Measurements from ENCODE around the gene NCAM1. TPM values are rescaled to one million over a fixed set of nuclear protein-coding genes. Genes with fewer than 3 reads are reported as not detected.

NCAM1 gene
- total RNA-seq, 1 experiment from 2014 or later, result not detected

DNA sequence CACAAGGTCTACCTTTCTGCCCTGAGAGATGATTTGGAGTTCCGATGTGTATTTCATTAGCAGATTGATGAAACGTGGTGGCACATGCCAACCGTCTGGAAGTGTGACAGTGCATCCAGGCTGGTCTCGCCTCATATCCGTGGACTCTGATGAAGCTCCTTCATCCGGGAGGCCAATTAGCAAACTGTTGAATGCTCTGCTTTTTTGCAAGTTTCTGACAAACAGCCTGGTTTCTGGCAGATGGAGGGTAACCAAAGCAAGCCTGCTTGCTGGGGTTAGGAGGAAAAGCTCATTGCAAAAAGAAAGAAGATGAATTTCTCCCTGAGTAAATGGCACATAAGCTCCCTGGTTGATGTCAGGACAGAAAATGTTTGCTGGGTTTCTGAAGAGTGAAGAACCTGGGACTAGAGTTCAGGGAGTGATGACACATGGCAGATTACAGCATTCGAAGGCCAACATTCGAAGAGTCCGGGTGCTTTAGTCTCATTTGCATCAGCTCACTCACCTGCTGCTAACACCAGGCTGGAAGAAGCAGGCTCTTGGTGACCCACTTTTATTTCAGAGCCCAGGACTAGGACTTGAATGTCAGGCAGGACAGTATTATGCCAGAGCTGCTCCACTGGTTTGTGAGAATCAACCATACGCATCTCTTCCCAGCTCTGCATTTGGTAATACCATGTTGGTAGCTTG, 217.3 kb downstream of the NCAM1 start:
- CTCF ChIA-PET, result no interaction called here
- ATAC-seq (no peak), DNase-seq (no peak)
- no peaks in the 10 kb centered on the region for H3K36me3 ChIP-seq (ENCODE audit: low read depth, low read length)
- no peak overlapping the region for H3K27ac ChIP-seq (ENCODE audit: low read length)
- H3K4me1 ChIP-seq (ENCODE audit: insufficient read depth, low read length), result no peaks in the 10 kb centered on the region
- H3K9me2 ChIP-seq (replicated peaks; ENCODE audit: low read length), result no peaks in the 10 kb centered on the region
- intact Hi-C loops (cut with micrococcal nuclease), result no loop called here
- no peak overlapping the region for H3K4me3 ChIP-seq (ENCODE audit: low read length)
- H3K27me3 ChIP-seq (ENCODE audit: low read length), result peaks cover 50% of the 10 kb centered on the region
- no peak overlapping the region for H3K9ac ChIP-seq (ENCODE audit: low read length)
- H4K20me1 ChIP-seq (ENCODE audit: low read length), result no peaks in the 10 kb centered on the region
- no peaks in the 10 kb centered on the region for H3K79me2 ChIP-seq (ENCODE audit: low read length)
- H2AFZ ChIP-seq (ENCODE audit: low read length), result no peak overlapping the region
- H3K4me2 ChIP-seq (ENCODE audit: low read length), result no peak overlapping the region
- H3K9me3 ChIP-seq (ENCODE audit: low read length), result no peaks in the 10 kb centered on the region
- no peak for TF ChIP-seq EZH2phosphoT487 (IDR thresholded peaks at IDR 0.05; ENCODE audit: borderline replicate concordance, low read length)
- no peak for TF ChIP-seq EZH2 (IDR thresholded peaks at IDR 0.05; ENCODE audit: low read length, unreplicated experiment)
- TF ChIP-seq CTCF (conservative IDR thresholded peaks at IDR 0.05; ENCODE audit: low read depth, low read length), result no peak
- H3F3A ChIP-seq (ENCODE audit: low read length, unreplicated experiment), result no peaks in the 10 kb centered on the region
- BruUV-seq (replicated peaks), result no TSS peak
- POLR2A ChIA-PET (ENCODE audit: unreplicated experiment), result no interaction called here

DNA sequence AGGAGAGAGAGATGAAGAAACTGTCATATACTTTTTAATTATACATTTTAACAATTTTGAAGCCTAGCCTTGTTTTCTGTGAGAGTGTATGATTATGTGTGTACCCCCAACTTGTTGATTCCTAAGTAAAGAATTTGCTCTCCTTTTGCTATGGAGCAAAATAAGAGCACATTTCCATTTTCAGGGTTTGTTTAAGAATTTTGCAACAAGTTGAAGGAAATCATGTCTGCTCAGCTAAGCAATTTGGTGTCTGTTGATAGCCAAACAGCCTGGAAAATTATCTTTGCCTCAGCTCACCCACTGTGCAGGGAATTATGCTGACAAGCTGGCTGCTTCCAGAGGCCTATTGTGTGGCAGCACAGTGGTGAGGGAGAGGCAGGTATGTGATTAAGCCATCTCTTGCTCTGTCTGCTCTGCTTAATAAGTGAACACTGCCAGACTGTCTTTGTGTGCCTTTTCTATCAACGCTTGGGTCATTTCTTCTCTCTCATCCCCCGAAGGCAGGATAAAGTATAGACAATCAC, 218.0 kb downstream of the NCAM1 start:
- no peak overlapping the region for H3K4me3 ChIP-seq (ENCODE audit: low read length)
- no peaks in the 10 kb centered on the region for H3F3A ChIP-seq (ENCODE audit: low read length, unreplicated experiment)
- no peaks in the 10 kb centered on the region for H3K36me3 ChIP-seq (ENCODE audit: low read depth, low read length)
- no TSS peak for BruUV-seq (replicated peaks)
- no peaks in the 10 kb centered on the region for H4K20me1 ChIP-seq (ENCODE audit: low read length)
- no peak overlapping the region for H3K27ac ChIP-seq (ENCODE audit: low read length)
- intact Hi-C loops (cut with micrococcal nuclease), result no loop called here
- H3K9ac ChIP-seq (ENCODE audit: low read length), result no peak overlapping the region
- H3K9me2 ChIP-seq (replicated peaks; ENCODE audit: low read length), result no peaks in the 10 kb centered on the region
- H2AFZ ChIP-seq (ENCODE audit: low read length), result no peak overlapping the region
- H3K79me2 ChIP-seq (ENCODE audit: low read length), result no peaks in the 10 kb centered on the region
- TF ChIP-seq CTCF (conservative IDR thresholded peaks at IDR 0.05; ENCODE audit: low read depth, low read length) (no peak), EZH2 (IDR thresholded peaks at IDR 0.05; ENCODE audit: low read length, unreplicated experiment) (no peak), EZH2phosphoT487 (IDR thresholded peaks at IDR 0.05; ENCODE audit: borderline replicate concordance, low read length) (no peak)
- CTCF ChIA-PET, result no interaction called here
- ATAC-seq (no peak), DNase-seq (no peak)
- peaks cover 3% of the 10 kb centered on the region; the same call in 1 of the 2 replicates for H3K4me1 ChIP-seq (ENCODE audit: insufficient read depth, low read length)
- peaks cover 48% of the 10 kb centered on the region for H3K27me3 ChIP-seq (ENCODE audit: low read length)
- POLR2A ChIA-PET (ENCODE audit: unreplicated experiment), result no interaction called here
- H3K4me2 ChIP-seq (ENCODE audit: low read length), result no peak overlapping the region
- no peaks in the 10 kb centered on the region for H3K9me3 ChIP-seq (ENCODE audit: low read length)

GRCh38 chr11:113181094-113181493, 219.9 kb downstream of the NCAM1 start:
- Histone ChIP-seq H3K27me3 (ENCODE audit: low read length) (peaks cover 46% of the 10 kb centered on the region), H4K20me1 (ENCODE audit: low read length) (no peaks in the 10 kb centered on the region), H3K4me3 (ENCODE audit: low read length) (no peak overlapping the region), H3K27ac (ENCODE audit: low read length) (no peak overlapping the region), H3K9ac (ENCODE audit: low read length) (no peak overlapping the region), H3K9me3 (ENCODE audit: low read length) (no peaks in the 10 kb centered on the region), H3K4me2 (ENCODE audit: low read length) (no peak overlapping the region), H3K79me2 (ENCODE audit: low read length) (no peaks in the 10 kb centered on the region), H3K9me2 (replicated peaks; ENCODE audit: low read length) (no peaks in the 10 kb centered on the region), H2AFZ (ENCODE audit: low read length) (no peak overlapping the region), H3K36me3 (ENCODE audit: low read depth, low read length) (no peaks in the 10 kb centered on the region), H3K4me1 (ENCODE audit: insufficient read depth, low read length) (peaks cover 5% of the 10 kb centered on the region; the same call in 1 of the 2 replicates), H3F3A (ENCODE audit: low read length, unreplicated experiment) (no peaks in the 10 kb centered on the region)
- BruUV-seq (replicated peaks), result no TSS peak
- ATAC-seq, result no peak
- intact Hi-C loops (cut with micrococcal nuclease), result no loop called here
- DNase-seq, result no peak
- no peak for TF ChIP-seq CTCF (conservative IDR thresholded peaks at IDR 0.05; ENCODE audit: low read depth, low read length)
- no peak for TF ChIP-seq EZH2 (IDR thresholded peaks at IDR 0.05; ENCODE audit: low read length, unreplicated experiment)
- no peak for TF ChIP-seq EZH2phosphoT487 (IDR thresholded peaks at IDR 0.05; ENCODE audit: borderline replicate concordance, low read length)
- CTCF ChIA-PET, result no interaction called here
- POLR2A ChIA-PET (ENCODE audit: unreplicated experiment), result no interaction called here

Measured in PC-3 (cell line).